ENCODE data around the gene SH3GLB1. TPM values are rescaled to one million over a fixed set of nuclear protein-coding genes. Genes with fewer than 3 reads are reported as not detected.

SH3GLB1 gene
- total RNA-seq, 4 donors from 2014 or later = 52.5 to 75.1 (median 63.4) TPM

- H3K36me3 ChIP-seq = no peaks in the 10 kb centered on the region
- no peak for TF ChIP-seq POLR2AphosphoS5 (IDR thresholded peaks at IDR 0.05)
- TF ChIP-seq EP300 (IDR thresholded peaks at IDR 0.05; ENCODE audit: low read depth) = no peak
- no peak for TF ChIP-seq CTCF (IDR thresholded peaks at IDR 0.05)
- TF ChIP-seq POLR2A (IDR thresholded peaks at IDR 0.05) = no peak
- H3K27me3 ChIP-seq = no peaks in the 10 kb centered on the region
- intact Hi-C loops (cut with DNase I; ENCODE audit: low total_unique reads) = no loop called here
- no peak overlapping the region for H3K27ac ChIP-seq
- H3K9me3 ChIP-seq = no peaks in the 10 kb centered on the region
- in situ Hi-C loops (cut with MboI; ENCODE audit: low pct_ligation_motif_present in 1 of 4, low pct_unique_long_range_greater_than_20kb in 1 of 4, low sequenced_read_pairs in 3 of 4) = no loop called here
- no peak overlapping the region for H3K4me3 ChIP-seq
- DNase-seq = no peak
- H3K4me1 ChIP-seq = peaks cover 0 to 5% (median 0%) of the 10 kb centered on the region in 4 donors
Observed at GRCh38 chr1:86768554-86768953, 64.2 kb downstream of the SH3GLB1 start.

- no peaks in the 10 kb centered on the region for H3K36me3 ChIP-seq
- peaks cover 2 to 10% (median 4%) of the 10 kb centered on the region in 4 donors for H3K4me1 ChIP-seq
- H3K27me3 ChIP-seq = no peaks in the 10 kb centered on the region
- no peak overlapping the region for H3K27ac ChIP-seq
- no peak for DNase-seq
- intact Hi-C loops (cut with DNase I; ENCODE audit: low total_unique reads) = no loop called here
- H3K9me3 ChIP-seq = no peaks in the 10 kb centered on the region
- in situ Hi-C loops (cut with MboI; ENCODE audit: low pct_ligation_motif_present in 1 of 4, low pct_unique_long_range_greater_than_20kb in 1 of 4, low sequenced_read_pairs in 3 of 4) = no loop called here
- no peak for TF ChIP-seq CTCF (IDR thresholded peaks at IDR 0.05)
- TF ChIP-seq POLR2A (IDR thresholded peaks at IDR 0.05) = no peak
- no peak for TF ChIP-seq EP300 (IDR thresholded peaks at IDR 0.05; ENCODE audit: low read depth)
- no peak for TF ChIP-seq POLR2AphosphoS5 (IDR thresholded peaks at IDR 0.05)
- H3K4me3 ChIP-seq = no peak overlapping the region
- WGBS, 2 donors (ENCODE audit: low coverage in 1 of 2) = 93 to 95% methylated on average over 3 to 4 of the region's 4 CpGs
Observed at GRCh38 chr1:86769065-86769464, 64.7 kb downstream of the SH3GLB1 start.

- DNase-seq = no peak
- no peaks in the 10 kb centered on the region for H3K36me3 ChIP-seq
- WGBS, 2 donors (ENCODE audit: low coverage in 1 of 2) = 37 to 52% methylated on average over 3 to 5 of the region's 5 CpGs
- TF ChIP-seq CTCF (IDR thresholded peaks at IDR 0.05) (no peak), POLR2A (IDR thresholded peaks at IDR 0.05) (no peak)
- H3K4me3 ChIP-seq = no peak overlapping the region
- H3K27ac ChIP-seq = peak overlapping the region in 3 of 4 donors; percentile 1 to 36 (median 24)
- H3K9me3 ChIP-seq = no peaks in the 10 kb centered on the region
- intact Hi-C loops (cut with DNase I; ENCODE audit: low total_unique reads) (no loop called here), in situ Hi-C loops (cut with MboI; ENCODE audit: low pct_ligation_motif_present in 1 of 4, low pct_unique_long_range_greater_than_20kb in 1 of 4, low sequenced_read_pairs in 3 of 4) (no loop called here)
- H3K4me1 ChIP-seq = peaks cover 6 to 21% (median 6%) of the 10 kb centered on the region in 4 donors
- H3K27me3 ChIP-seq = no peaks in the 10 kb centered on the region
Observed at GRCh38 chr1:86773341-86774288, 69.2 kb downstream of the SH3GLB1 start.

- Histone ChIP-seq H3K36me3 (no peaks in the 10 kb centered on the region), H3K4me3 (no peak overlapping the region), H3K27me3 (no peaks in the 10 kb centered on the region), H3K4me1 (peaks cover 6 to 21% (median 6%) of the 10 kb centered on the region in 4 donors), H3K27ac (peak overlapping the region in 3 of 4 donors; percentile 24 to 36 (median 26)), H3K9me3 (no peaks in the 10 kb centered on the region)
- intact Hi-C loops (cut with DNase I; ENCODE audit: low total_unique reads) (no loop called here), in situ Hi-C loops (cut with MboI; ENCODE audit: low pct_ligation_motif_present in 1 of 4, low pct_unique_long_range_greater_than_20kb in 1 of 4, low sequenced_read_pairs in 3 of 4) (no loop called here)
- peak; percentile 34 for DNase-seq
- no peak for TF ChIP-seq CTCF (IDR thresholded peaks at IDR 0.05)
- TF ChIP-seq POLR2AphosphoS5 (IDR thresholded peaks at IDR 0.05) = peak in 1 of 3 donors; percentile 30
- no peak for TF ChIP-seq EP300 (IDR thresholded peaks at IDR 0.05; ENCODE audit: low read depth)
- TF ChIP-seq POLR2A (IDR thresholded peaks at IDR 0.05) = no peak
- WGBS, 2 donors (ENCODE audit: low coverage in 1 of 2) = 34 to 43% methylated on average over 8 to 11 of the region's 11 CpGs
Observed at GRCh38 chr1:86774305-86775295, 70.2 kb downstream of the SH3GLB1 start.
